Liver (tissue), 9 donors: ENCODE measurements around the gene SAMD4B. TPM values are rescaled to one million over a fixed set of nuclear protein-coding genes. Genes with fewer than 3 reads are reported as not detected.

Experiments
- DNase-seq: peaks from one replicate; pipeline ENCODE4 v3.0.0-alpha.2; 2017; ENCODE audit warnings: low spot score
- H3K27ac ChIP-seq, 2 donors: one replicate each; pipeline ENCODE4 v1.7.0; 2013; ENCODE audit warnings: inconsistent platforms in 2 of 2, low read length in 2 of 2, control low read depth in 1 of 2, low read depth in 1 of 2, mild to moderate bottlenecking in 1 of 2
- H3K27me3 ChIP-seq, 4 donors: one replicate each; pipeline versions ENCODE4 v1.6.1 to v1.7.0; 2013; ENCODE audit warnings: low read length in 3 of 4, inconsistent platforms in 1 of 4, mild to moderate bottlenecking in 1 of 4, moderate library complexity in 1 of 4; ENCODE audit not compliant: control insufficient read depth in 4 of 4, insufficient read depth in 4 of 4
- H3K36me3 ChIP-seq, 4 donors: one replicate each; pipeline versions ENCODE4 v1.6.1 to v1.7.0; 2013; ENCODE audit warnings: low read length in 3 of 4, mild to moderate bottlenecking in 3 of 4, low read depth in 1 of 4, moderate library complexity in 1 of 4; ENCODE audit not compliant: control insufficient read depth in 4 of 4, insufficient read depth in 3 of 4
- H3K4me1 ChIP-seq, 4 donors: one replicate each; pipeline versions ENCODE4 v1.6.1 to v1.7.0; 2013; ENCODE audit warnings: low read length in 3 of 4, mild to moderate bottlenecking in 3 of 4, moderate library complexity in 1 of 4; ENCODE audit not compliant: control insufficient read depth in 4 of 4, insufficient read depth in 4 of 4
- H3K4me3 ChIP-seq, 3 donors: one replicate each; pipeline versions ENCODE4 v1.6.1 to v1.7.0; 2013; ENCODE audit warnings: low read length in 3 of 3, control low read depth in 1 of 3, low read depth in 1 of 3, mild to moderate bottlenecking in 1 of 3
- H3K9ac ChIP-seq, 2 donors: one replicate each; pipeline ENCODE4 v1.7.0; 2013; ENCODE audit warnings: low read length in 2 of 2, mild to moderate bottlenecking in 2 of 2, moderate library complexity in 2 of 2, control low read depth in 1 of 2, low read depth in 1 of 2
- H3K9me3 ChIP-seq, 4 donors: one replicate each; pipeline versions ENCODE4 v1.6.1 to v1.7.0; 2013; ENCODE audit warnings: low read length in 3 of 4; ENCODE audit not compliant: control insufficient read depth in 4 of 4
- CTCF ChIP-seq: fragments of 150-350 bp; IDR thresholded peaks from 2 replicates; pipeline ENCODE4 v1.5.1; 2017; ENCODE audit warnings: improper control_type of control experiment, low read depth, low read length; ENCODE audit not compliant: missing input control
- EGR1 ChIP-seq, 2 donors: IDR thresholded peaks; 2 replicates each; pipeline ENCODE4 v1.6.1; 2016 to 2018; ENCODE audit warnings: antibody characterized with exemption in 2 of 2, low read depth in 2 of 2
- FOXA1 ChIP-seq: IDR thresholded peaks from 2 replicates; pipeline ENCODE4 v1.6.1; 2016; ENCODE audit warnings: antibody characterized with exemption
- FOXA2 ChIP-seq: IDR thresholded peaks from 2 replicates; pipeline ENCODE4 v1.6.1; 2016; ENCODE audit warnings: antibody characterized with exemption
- GABPA ChIP-seq, 2 donors: IDR thresholded peaks in 1 of 2; conservative IDR thresholded peaks in 1 of 2; 2 replicates each; pipeline ENCODE4 v1.6.1; 2016; ENCODE audit warnings: antibody characterized with exemption in 2 of 2, mild to moderate bottlenecking in 1 of 2, moderate library complexity in 1 of 2
- HNF4A ChIP-seq, 2 donors: conservative IDR thresholded peaks; 2 replicates each; pipeline ENCODE4 v1.6.1; 2016; ENCODE audit warnings: antibody characterized with exemption in 2 of 2, mild to moderate bottlenecking in 2 of 2
- HNF4G ChIP-seq: IDR thresholded peaks from 2 replicates; pipeline ENCODE4 v1.6.1; 2016; ENCODE audit warnings: antibody characterized with exemption
- JUND ChIP-seq, 2 donors: IDR thresholded peaks; 2 replicates each; pipeline ENCODE4 v1.6.1; 2016; ENCODE audit warnings: antibody characterized with exemption in 2 of 2
- NR2F2 ChIP-seq: IDR thresholded peaks from 2 replicates; pipeline ENCODE4 v1.6.1; 2016; ENCODE audit warnings: antibody characterized with exemption
- RAD21 ChIP-seq, 2 donors: IDR thresholded peaks; 2 replicates each; pipeline ENCODE4 v1.6.1; 2016; ENCODE audit warnings: antibody characterized with exemption in 2 of 2, mild to moderate bottlenecking in 2 of 2
- REST ChIP-seq: IDR thresholded peaks from 2 replicates; pipeline ENCODE4 v1.6.1; 2016; ENCODE audit warnings: antibody characterized with exemption, mild to moderate bottlenecking
- RXRA ChIP-seq, 2 donors: IDR thresholded peaks; 2 replicates each; pipeline ENCODE4 v1.6.1; 2017 to 2018; ENCODE audit warnings: antibody characterized with exemption in 2 of 2, mild to moderate bottlenecking in 1 of 2
- SP1 ChIP-seq: IDR thresholded peaks from 2 replicates; pipeline ENCODE4 v1.6.1; 2018; ENCODE audit warnings: antibody characterized with exemption, mild to moderate bottlenecking
- TAF1 ChIP-seq: conservative IDR thresholded peaks from 2 replicates; pipeline ENCODE4 v1.6.1; 2016; ENCODE audit warnings: antibody characterized with exemption, mild to moderate bottlenecking
- YY1 ChIP-seq: IDR thresholded peaks from 2 replicates; pipeline ENCODE4 v1.6.1; 2016; ENCODE audit warnings: antibody characterized with exemption, mild to moderate bottlenecking
- ZBTB33 ChIP-seq: IDR thresholded peaks from 2 replicates; pipeline ENCODE4 v1.6.1; 2016; ENCODE audit warnings: antibody characterized with exemption
- WGBS: extraction: QIAGEN DNeasy Blood & Tissue Kit; methylation state at CpG from one replicate; pipeline ENCODE4 v1.1.7; 2013; 5-methylcytosine and 5-hydroxymethylcytosine counted together
- polyA plus RNA-seq, 2 donors: library from polyadenylated mRNA; stranded (reverse) in 1 of 2; unstranded in 1 of 2; fragments of 200-250 nt in 1 of 2; fragments of >200 nt in 1 of 2; fragmentation: Nextera tagmentation in 1 of 2; extraction: Ambion mirVana in 1 of 2; gene quantifications; one replicate each; pipeline versions ENCODE4 v1.2.1 to v1.2.3, GENCODE V29; 2013 to 2015
- total RNA-seq, 2 donors: library from RNA; depleted of rRNA; stranded (reverse); fragments of >200 nt; gene quantifications; one replicate each; pipeline ENCODE4 v1.2.3, GENCODE V29; 2014
- TF ChIP-seq, protein P1 (sequence below): IDR thresholded peaks from 2 replicates; pipeline ENCODE4 v1.6.1; 2016; ENCODE audit warnings: antibody characterized with exemption
- TF ChIP-seq, protein P2 (sequence below): IDR thresholded peaks from 2 replicates; pipeline ENCODE4 v1.6.1; 2016; ENCODE audit warnings: antibody characterized with exemption
- donor health status: healthy.
- donor health status: healthy.
- donor health status: healthy.
- donor health status: healthy.
- donor health status: healthy.

SAMD4B gene
- total RNA-seq: 10 to 100 TPM; 22.5 to 38.4 TPM
- polyA plus RNA-seq: 10 to 100 TPM; 17.3 to 39.4 TPM

DNA sequence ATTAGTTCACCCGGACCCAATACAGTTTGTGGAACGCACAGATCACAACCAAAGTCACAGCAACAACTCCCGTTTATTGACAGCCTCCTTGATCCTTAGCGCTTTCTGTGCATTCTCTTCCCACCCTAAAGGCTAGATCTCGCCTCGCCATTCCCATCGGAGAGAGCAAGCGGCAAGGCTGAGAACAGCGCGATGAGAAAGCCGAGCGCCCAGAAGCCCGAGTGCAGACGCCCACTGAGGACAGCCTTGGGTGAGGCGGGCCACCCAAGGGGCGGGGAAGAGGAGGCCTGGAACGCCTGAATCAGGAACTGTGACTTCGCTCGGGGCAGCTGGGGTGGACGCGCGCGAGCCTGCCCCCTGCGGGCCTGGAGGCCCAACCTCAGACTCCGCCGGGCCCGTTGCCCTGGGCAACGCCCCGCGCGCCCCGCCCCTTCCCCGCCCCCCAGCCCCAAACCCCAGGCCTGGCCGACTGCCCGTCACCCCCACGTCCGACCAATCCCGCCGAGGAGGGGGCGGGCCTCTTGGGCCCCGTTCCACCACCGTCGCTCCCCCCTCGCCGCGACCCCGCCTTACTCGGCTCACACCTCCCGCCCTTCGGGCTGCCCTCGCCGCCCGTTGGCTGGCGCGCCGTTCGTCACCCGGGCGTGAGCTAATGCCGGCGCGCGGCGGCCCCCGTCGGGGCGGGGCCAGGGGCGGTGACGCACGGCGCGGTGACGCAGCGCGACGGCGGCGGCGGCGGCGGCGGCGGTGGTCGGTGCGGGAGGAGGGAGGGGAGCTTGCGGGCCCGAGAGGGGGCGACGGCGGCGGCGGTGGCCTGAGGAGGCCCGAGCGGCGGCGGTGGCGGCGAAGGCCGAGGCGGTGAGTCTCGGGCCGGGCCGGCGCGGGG lies at the start of gene SAMD4B:
TSS of gene SAMD4B (plus strand) at position 703 of the 886 bp plus-strand sequence. CDS start 14,473 bp downstream, outside the sequence.
- under 1% methylated on average over 105 of the region's 105 CpGs for WGBS
- Histone ChIP-seq H3K4me3 (peak within 1 kb of the TSS; percentile 72 to 99 (median 91)), H3K36me3 (peaks cover 0 to 4% (median 0%) of the 10 kb centered on the region in 4 donors), H3K9ac (peak within 1 kb of the TSS; percentile 80 to 97), H3K27me3 (no peaks in the 10 kb centered on the region), H3K4me1 (peaks cover 5 to 29% (median 16%) of the 10 kb centered on the region in 4 donors), H3K27ac (peak within 1 kb of the TSS; percentile 81 to 82), H3K9me3 (no peaks in the 10 kb centered on the region)
- TF ChIP-seq SP1: peak; percentile 60
- TF ChIP-seq JUND (IDR thresholded peaks at IDR 0.05): no peak
- TF ChIP-seq, protein P1, sequence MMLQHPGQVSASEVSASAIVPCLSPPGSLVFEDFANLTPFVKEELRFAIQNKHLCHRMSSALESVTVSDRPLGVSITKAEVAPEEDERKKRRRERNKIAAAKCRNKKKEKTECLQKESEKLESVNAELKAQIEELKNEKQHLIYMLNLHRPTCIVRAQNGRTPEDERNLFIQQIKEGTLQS: no peak
- peak; percentile 26 for TF ChIP-seq FOXA1
- TF ChIP-seq GABPA (IDR thresholded peaks at IDR 0.05 in 1 of 2, conservative IDR thresholded peaks at IDR 0.05 in 1 of 2): peak; percentile 79 to 90
- TF ChIP-seq, protein P2, sequence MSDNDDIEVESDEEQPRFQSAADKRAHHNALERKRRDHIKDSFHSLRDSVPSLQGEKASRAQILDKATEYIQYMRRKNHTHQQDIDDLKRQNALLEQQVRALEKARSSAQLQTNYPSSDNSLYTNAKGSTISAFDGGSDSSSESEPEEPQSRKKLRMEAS: no peak
- TF ChIP-seq CTCF: peak; percentile 87
- no peak for TF ChIP-seq HNF4G
- peak; percentile 84 for TF ChIP-seq REST
- no peak for TF ChIP-seq EGR1 (IDR thresholded peaks at IDR 0.05; ENCODE audit: low read depth in 2 of 2)
- TF ChIP-seq NR2F2: peak; percentile 34
- peak; percentile 90 for TF ChIP-seq TAF1
- peak; percentile 65 for TF ChIP-seq ZBTB33
- TF ChIP-seq YY1: peak; percentile 81
- TF ChIP-seq FOXA2: peak; percentile 16
- TF ChIP-seq RXRA (IDR thresholded peaks at IDR 0.05): peak; percentile 52 to 66
- TF ChIP-seq HNF4A (conservative IDR thresholded peaks at IDR 0.05): peak in 1 of 2 donors; percentile 33
- TF ChIP-seq RAD21 (IDR thresholded peaks at IDR 0.05): peak; percentile 60 to 77
- DNase-seq: peak; percentile 99
